Activated naive CD8-positive, alpha-beta T cell treated with anti-CD3 and anti-CD28 coated beads, Interleukin-2, amount 50 U/mL, for 16 hours (primary cell): ENCODE measurements around the gene HNMT.
"Not testable (repeated sequence)": the region's sequence is repeated elsewhere in the genome, so short reads cannot be mapped to it uniquely, and the experiment has no call there.

Experiments
- DNase-seq: peaks from one replicate; pipeline ENCODE4 v3.0.0-alpha.2; 2020; ENCODE audit warnings: low read depth, low spot score

The HNMT gene

DNA sequence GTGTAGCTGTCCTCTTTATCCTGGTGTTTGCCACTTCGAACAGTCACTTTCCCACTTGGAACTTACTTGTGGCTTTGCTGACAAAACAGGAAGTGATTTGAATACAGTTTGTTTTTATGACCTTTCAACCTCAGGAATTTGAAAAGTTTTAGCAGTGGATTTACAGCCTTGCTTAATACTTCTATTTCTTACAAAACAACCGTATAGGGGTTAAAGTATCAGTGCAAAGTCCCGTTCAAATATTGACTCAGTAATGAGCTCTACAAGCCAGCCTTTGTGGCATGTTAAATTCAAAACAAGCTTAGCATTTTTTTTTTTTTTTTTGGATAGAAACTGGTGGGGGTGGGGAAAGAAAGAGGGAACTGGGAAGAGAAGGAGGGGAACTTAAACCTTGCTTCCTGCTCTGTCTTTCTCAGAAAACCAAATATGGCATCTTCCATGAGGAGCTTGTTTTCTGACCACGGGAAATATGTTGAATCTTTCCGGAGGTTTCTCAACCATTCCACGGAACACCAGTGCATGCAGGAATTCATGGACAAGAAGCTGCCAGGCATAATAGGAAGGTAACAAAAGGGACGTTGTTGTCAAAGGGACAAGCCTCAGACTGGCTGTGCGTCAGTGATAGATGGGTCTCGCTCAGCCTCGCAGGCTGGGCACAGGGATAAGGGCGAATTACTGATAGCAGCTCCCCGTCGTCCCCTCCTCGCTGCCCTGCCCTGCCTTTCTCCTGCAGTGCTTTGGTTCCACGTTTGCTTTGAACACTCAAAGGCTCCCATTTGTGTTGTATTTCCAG, at the start of gene HNMT:
Gene HNMT (plus strand): TSS at position 408 of the 793 bp plus-strand sequence. CDS start 19 bp downstream, at position 427.
- no peak for DNase-seq

DNA sequence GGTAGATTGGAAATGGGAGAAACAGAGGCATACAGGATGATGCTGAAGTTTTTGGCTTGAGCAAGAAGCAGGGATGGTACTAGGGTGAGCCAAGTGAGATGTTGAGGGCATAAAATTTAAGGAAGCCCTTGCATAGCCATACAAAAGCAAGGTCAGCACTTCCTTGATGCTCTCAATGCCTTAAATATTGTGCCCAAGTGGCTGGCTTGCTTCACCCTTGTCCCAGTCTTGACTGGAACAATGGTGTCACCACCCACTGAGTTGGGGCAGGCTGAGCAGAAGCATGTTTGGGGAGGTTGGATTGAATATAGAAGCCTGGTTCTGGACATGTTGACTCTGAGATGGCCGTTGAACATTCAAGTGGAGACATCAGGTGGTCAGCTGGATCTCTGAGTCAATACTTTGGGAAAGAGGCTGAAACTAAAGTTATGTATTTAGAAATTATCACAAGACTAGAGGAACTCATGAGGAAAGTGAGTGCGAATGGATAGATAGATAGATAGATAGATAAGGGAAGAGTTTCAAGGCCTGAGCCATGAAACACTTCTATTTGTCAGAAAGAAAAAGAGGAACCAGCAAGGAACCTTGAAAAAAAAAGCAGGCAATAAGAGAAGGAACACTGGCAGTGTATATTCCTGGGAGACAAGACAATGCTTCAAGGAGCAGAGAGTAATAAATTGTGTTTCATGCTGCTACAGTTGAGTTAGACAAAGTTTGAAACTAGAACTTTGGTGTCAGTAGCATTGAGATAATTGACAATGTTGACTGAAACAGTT, 43.0 kb upstream of the HNMT start:
- DNase-seq: no peak

DNA sequence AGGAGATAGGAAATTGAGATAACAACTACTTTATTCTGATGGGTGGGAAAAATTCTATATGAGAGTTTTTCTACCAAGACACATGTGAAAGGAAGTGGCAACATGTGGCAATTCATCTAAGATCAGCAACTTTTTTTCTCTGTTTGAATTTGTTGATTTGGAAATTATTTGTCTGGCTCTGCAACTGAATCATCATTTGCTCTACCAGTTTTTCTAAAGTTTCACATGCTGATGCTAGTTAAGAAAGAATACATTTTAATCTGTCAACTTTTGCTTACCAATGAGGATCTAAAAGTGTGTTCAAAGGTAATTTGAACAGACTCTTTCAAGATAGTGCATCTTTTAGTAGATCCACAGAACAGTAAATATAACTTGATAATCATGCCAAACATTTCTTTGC, 42.1 kb upstream of the HNMT start:
- not testable (repeated sequence) for DNase-seq

DNA sequence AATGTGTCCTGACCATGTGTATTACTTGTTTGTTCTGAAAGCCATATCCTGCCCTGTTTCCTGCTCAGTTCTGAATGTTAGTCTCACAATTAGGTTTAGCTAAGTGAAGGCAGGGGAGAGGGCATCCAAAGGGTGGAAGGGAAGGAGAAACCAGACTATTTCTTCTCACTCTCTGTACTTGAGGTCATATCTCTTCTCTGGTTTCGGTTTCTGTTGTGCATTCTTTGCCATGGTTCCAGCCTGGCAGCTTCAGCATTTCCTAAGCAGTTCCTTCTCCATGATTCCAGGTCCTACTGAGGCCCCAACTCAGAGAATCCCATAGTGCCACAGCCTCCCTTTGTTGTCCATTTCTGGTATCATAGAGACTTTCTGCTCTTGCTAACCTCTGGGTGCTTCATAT, 40.3 kb upstream of the HNMT start:
- DNase-seq: no peak

DNA sequence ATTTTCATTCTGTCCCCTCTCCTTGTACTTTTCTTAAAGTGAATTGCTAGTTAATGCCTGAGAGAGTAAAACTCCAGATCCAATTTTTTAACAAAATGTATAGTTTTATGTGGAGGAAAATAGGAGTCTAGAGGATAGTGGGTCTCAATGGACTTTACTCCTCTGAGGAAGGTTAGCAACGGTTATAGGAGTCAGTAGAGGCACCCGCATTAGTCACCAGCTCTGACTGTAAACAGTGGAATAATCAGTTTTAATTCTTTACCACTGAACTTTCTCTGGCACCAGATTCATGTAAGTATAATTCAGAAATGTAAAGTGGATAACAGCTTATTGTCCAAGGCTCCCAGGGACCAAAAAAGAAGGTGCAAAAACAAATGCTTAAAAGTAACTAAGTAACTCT, 38.7 kb upstream of the HNMT start:
- DNase-seq: no peak

DNA sequence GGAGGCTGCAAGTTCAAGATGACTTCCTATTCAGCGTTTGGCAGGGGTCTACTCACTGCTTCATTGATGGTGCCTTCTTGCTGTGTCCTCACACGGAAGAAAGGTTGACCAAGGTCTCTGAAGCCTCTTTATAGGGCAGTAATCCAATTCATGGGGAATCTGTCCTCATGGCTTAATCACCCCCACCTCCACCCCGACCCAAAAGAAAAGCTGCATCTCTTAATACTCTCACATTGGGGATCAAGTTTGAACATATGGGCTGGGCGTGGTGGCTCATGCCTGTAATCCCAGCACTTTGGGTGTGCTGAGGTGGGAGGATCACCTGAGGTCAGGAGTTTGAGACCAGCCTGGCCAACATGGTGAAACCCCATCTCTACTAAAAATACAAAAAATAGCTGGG, 36.4 kb upstream of the HNMT start:
- DNase-seq: no peak

DNA sequence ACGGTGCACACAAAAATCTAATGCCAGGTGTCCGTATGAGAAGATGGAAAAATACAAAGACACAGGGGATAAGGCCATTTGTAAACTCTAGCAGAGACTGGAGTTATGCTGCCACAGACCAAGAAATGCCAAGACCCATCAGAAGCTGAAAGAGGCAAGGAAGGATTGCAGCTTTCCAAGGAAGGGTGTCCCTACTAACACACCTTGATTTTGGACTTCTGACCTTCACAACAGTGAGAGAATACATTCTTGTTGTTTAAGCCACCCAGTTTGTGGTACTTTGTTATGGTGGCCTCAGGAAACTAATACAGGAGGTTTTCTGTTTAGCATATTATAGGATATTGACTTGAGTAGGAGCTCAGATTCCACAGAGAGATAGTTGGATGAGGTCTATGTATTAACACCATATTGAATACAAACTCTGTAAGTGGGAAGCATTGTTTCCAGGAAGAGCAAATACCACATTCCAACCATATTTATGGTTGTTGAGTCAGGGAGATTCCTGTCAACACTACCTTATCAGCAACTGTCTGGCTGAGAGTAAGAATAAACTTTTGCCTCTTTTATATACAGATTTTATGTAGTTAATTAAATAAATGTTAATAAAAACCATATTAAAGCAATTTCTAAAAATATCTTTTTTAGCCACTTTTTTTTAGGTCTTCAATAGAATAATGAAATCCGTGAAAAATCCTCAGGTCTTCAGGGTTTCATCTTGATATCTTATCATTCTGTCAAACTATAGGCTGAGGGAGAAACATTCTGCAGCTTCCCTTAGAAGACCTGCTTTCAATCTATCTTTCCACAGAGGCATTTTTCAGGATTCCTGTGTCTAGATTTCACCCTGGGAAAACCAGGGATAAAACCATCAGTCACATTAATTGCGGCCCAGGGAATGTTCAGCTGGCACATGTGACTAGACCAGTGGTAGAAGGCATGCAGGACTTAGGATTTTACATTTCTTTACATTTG, 35.4 kb upstream of the HNMT start:
- no peak for DNase-seq

DNA sequence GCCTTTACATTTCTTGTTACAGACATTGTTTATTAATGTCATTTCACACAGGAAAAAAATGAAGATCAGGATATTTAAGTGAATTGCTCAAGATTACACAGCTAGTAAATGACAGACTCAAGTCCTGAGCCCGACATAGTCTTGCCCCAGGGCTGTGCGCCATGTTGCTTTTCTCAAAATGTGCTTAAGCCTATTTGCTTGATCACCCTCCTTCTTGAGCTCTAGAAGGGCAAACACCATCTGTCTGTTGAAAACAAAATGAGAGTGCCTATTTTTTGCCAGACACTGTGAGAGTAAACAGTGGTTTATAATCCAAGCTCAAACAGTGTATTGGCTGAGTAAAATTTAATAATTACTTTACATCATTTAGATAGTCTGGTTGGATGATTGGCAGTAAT, 34.8 kb upstream of the HNMT start:
- DNase-seq: no peak

DNA sequence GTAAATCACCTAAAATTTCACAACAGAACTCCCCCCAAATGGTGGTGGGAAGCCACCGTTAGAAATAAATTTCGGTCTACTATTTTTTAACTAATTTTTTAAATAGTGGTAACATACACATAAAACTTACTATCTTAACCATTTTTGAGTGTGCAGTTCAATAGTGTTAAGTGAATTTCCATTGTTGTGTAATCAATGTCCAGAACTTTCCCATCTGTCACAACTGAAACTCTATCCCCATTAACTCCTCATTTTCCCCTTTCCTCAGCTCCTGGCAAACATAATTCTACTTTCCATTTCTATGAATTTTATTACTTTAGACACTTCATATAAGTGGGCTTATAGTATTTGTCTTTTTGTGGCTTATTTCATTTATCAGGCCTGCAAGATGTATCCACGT, 34.1 kb upstream of the HNMT start:
- no peak for DNase-seq

DNA sequence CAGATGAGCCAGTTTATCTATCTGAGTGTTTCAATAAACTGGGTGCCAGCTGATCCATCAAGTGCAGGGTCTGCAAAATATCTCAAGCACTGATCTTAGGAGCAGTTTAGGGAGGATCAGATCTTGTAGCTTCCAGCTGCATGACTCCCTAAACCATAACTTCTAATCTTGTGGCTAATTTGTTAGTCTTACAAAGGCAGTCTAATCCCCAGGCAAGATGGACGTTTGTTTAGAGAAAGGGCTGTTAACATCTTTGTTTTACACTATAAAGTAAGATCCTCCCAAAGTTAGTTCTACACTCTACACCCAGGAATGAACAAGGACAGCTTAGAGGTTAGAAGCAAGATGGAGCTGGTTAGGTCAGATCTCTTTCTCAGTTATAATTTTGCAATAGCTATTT, 28.7 kb upstream of the HNMT start:
- DNase-seq: no peak

DNA sequence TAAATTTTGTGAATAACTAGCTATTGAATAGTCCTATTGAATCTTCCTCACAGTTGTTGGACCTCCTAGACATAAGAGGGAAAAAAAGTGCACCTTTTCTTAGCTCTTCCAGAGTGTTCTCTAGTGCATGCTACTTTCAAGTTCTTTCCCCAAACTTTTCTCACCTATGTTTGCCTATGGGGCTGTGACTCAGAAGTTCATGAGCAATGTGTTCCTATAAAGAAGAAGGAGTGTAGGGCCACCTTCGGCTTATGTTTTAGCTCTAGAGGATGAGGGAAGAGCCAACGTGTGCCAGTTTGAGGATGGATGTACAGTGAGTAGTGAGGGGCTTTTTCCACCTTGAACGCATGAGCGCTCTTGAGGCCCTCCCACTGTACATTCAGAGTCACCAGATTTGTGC, 27.0 kb upstream of the HNMT start:
- no peak for DNase-seq

DNA sequence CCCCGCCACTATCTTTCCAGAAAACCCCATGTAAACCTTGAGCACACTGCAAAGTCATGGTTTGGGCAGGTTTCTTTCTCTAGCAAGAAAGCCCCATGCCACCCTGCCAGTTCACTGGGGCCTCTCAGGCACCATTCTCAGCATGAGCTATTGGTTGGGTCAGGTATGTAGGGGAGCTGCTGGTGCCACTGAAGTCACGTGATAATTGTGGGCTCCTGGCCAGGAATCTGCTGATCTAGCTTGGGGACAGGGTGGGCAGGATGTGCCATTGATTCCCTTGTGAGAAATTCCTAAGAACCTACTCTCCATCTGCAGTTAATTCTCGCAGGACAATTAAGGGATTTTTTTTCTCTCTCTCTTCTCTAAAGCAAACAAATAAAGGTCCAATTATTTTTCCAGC, 26.5 kb upstream of the HNMT start:
- no peak for DNase-seq

DNA sequence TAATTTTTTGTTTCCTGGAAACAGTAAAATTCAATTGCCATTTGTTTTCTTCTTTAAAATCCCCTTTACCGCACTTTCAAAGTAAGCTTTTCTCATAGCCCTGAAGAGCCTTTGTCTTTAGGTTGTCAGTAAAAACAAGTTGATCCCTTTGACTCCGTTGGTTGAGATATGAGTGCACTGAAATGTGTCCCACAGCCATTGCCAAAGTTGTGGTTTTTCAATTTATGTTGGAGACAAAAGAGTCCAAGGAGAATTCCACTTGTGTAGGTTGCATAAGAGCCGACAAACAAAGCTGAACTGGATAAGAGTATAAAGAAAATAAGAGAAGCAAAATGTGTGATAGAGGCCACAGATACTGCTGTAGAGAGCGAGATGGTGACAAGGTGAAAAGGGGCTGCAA, 26.1 kb upstream of the HNMT start:
- no peak for DNase-seq

DNA sequence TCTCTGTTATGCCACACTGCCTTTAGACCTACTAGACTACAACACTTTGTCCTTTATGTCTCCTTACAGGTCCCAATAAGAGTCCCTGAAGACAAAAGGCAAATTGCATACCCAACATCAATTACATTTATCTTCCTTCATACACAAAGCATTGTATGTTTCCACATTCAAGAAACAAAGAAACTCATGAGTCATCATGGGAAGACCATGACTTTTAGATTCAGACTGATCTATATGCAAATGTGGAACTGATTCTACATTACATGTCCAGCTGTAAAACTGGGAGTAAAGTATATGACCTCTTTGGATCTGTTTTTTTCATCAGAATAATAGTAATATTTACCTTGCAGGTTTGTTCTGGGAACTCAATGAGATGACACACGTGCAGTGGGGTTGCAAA, 25.2 kb upstream of the HNMT start:
- no peak for DNase-seq

DNA sequence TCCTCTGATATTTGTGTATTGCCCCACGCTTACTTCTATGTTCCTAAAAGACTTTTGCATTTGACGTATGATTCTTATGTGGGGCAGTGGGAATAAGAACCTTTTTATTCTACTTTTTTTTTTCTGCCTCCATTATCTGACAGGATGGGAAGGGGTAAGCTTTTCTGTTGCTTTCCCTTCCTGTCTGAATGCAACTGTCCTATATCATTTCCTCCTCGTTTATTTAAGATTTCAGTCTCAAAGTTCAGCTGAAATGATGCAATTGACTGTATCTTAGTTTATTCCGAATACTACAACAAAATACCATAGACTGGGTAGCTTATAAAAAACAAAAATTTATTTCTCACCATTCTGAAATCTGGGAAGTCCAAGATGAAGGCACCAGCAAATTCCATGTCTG, 24.1 kb upstream of the HNMT start:
- no peak for DNase-seq

DNA sequence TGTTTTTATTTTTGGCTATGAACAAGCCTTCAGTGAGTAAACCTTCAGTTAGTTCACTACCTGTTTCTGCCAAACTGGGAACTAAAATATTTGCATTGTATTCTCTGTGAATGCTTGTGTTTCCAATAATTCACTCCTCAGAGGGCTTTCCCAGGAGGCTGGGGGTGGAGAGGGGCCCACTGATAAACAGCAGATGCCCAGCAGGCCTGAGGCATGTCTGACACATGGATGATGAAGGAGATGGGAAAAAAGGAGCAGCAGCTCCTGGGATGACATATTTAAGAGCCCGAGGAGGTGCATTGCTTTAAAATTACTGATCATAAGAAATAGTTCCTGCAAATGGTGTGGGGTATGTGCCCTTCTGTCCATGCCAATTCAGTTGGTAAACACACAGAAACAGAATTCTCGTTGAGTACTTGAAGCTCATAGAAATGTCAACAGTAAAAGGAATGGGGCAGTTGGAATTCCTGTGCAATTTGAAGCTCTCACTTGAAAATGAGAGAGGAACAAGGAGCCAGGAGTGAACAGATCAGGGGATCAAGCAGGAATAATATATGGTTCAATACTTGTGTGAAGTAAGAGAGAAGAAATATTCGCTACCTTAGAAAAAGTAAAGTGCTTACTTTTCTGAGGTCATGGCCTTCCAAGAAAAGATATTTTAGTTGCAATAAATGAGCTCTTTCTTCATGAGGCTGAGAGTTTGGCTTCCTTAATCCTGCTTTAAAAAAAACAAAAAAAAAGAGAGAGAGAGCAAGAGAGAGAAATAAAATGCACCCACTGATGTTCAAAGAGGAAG, 22.0 kb upstream of the HNMT start:
- no peak for DNase-seq

DNA sequence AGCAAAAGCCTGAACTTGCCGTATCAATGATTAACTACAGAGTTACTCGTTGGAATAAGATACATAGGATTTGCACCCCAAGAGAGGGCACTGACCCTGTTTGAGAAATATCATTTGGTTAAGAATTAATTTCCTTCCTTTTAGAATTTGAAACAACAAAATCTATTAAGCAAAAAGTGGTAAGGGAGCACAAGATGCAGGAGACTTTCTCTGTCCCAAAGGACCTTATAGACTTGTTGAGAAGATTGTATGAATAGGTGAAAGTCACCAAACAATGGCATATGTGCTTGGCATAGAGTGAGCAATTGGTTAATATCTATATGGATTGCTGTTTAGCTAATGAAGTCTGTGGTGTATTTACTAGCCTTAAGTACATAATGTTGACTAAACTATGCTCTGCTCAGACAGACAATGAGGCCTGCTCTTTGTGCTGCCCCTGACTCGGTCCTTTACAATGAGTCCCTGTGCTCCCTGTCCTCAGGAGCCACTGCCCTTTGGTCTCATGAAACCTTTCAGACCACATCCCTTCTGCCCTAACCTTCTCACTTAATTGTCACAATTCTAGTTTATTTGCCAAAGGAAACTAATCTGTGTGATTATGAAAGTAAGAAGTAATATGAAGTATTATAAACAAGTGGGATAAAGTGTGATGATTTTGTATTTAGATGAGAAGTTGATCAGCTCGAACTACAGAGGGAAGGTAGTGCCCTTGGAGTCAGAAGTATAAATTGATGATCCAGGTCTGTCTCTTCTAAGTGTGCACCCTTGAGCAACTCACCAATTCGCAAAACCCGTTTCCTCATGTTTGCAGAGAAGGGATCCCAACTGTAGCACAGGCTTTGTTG, 21.2 kb upstream of the HNMT start:
- no peak for DNase-seq

DNA sequence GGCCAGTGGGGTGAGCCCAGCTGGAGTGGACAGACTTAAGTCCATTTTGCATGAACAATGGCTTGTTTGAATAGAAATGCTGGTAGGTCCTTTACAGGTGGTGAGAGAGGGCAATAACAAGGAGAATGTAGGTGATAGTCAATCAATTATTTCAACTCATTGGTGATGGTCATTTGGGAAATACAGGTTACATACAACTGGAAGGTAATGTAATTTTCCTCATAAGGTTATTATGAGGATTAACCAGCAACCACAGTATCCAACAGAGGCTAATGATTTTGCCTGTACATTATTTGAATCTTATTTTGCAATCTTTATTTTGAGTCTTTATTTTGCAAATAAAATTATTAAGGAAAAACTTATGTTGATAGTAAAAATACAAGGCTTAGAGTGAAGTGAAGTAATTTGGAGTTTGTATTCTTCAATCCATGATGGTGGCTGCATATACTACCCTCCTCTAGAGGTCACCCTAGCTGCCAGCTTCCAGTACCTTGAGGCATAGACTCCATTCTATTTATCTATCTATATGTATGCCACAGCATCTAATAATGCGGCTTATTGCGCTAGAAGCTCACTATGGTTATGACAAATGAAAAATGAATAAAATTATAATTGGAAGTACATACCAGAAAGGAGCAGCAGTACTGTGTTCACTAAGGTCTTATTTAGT, 20.5 kb upstream of the HNMT start:
- no peak for DNase-seq

DNA sequence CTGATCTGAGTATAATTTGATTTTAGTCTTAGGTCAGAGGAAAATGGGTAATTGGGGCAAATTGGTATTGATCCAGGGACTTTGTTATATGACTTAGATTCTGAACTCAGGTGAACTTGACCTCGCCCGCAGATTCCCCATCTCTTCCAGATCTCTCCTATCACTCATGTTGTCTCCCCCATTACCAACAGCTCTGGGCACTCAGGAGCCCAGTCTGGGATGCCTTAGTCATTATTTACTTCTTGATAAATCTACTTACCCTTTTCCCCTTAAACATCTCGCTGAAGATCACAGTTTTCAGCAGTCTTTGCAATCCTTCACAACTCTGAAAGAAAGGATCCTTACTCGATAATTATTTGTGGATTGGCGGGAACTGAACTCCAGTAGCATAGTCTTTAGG, 19.6 kb upstream of the HNMT start:
- DNase-seq: no peak

DNA sequence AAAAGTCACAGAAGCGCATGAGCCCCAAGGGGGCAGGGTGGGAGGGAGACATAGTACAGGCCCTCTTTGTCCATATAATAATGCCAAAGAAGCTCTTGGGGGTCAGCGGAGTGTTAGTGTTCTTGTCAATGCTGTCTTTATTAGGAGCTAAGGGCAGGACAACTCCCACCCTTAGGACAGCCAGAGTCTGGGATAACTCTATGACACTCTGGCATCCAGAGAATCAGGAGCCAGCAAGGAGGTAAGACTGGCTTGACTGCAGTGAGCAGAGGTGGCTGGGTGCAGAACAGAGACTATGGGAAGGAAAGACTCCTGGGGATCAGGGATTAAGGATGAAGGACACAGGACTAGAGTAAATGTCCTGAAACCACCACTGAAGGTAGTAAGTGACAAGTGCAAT, 19.0 kb upstream of the HNMT start:
- no peak for DNase-seq
